H1 (cell line): Measurements from ENCODE around the gene ZBTB20. TPM values are rescaled to one million over a fixed set of nuclear protein-coding genes. Genes with fewer than 3 reads are reported as not detected.

Experiments
- CTCF ChIA-PET: fragments of 300-600 bp; sonication (Branson Sonifier 250); formaldehyde crosslinking; loops from one replicate; lab custom pipeline; 2021; ENCODE audit not compliant: partially characterized antibody; lab: Charles Lee
- POLR2A ChIA-PET: fragments of 300-600 bp; sonication (Branson Sonifier 250); formaldehyde crosslinking; loops from one replicate; lab custom pipeline; 2021; ENCODE audit warnings: inconsistent platforms; ENCODE audit not compliant: partially characterized antibody; lab: Charles Lee
- DNase-seq, 2 experiments: peaks; one replicate each; pipeline versions ENCODE4 v3.0.0 to v3.0.0-alpha.2; 2010 to 2022; ENCODE audit warnings: low spot score in 2 of 2, low read depth in 1 of 2, mixed read lengths in 1 of 2
- FAIRE-seq: peaks from 2 replicates; lab custom pipeline; 2011; peaks lifted over from hg19 to GRCh38; lab: Jason Lieb, UNC
- H2AFZ ChIP-seq: 2 replicates; pipeline ENCODE4 v1.8.1; 2012; ENCODE audit warnings: low read length, inconsistent platforms
- H2AK5ac ChIP-seq: 2 replicates; pipeline ENCODE4 v1.6.1; 2013; ENCODE audit warnings: low read depth, low read length
- H2BK120ac ChIP-seq: replicated peaks from 2 replicates; pipeline ENCODE3; 2013; ENCODE audit warnings: low read depth, low read length, inconsistent platforms
- H2BK12ac ChIP-seq: 2 replicates; pipeline ENCODE4 v1.6.1; 2013; ENCODE audit warnings: low read depth, low read length
- H2BK15ac ChIP-seq: 2 replicates; pipeline ENCODE4 v1.6.1; 2013; ENCODE audit warnings: low read length
- H2BK20ac ChIP-seq: 2 replicates; pipeline ENCODE4 v1.6.1; 2013; ENCODE audit warnings: low read length
- H2BK5ac ChIP-seq: 2 replicates; pipeline ENCODE4 v1.6.1; 2013; ENCODE audit warnings: low read depth, low read length
- H3K14ac ChIP-seq: 2 replicates; pipeline ENCODE4 v1.6.1; 2013; ENCODE audit warnings: inconsistent platforms; ENCODE audit not compliant: insufficient read length
- H3K18ac ChIP-seq: 2 replicates; pipeline ENCODE4 v1.6.1; 2013; ENCODE audit warnings: low read length; ENCODE audit errors: extremely low read depth
- H3K23ac ChIP-seq: 2 replicates; pipeline ENCODE4 v1.6.1; 2013; ENCODE audit warnings: inconsistent platforms; ENCODE audit not compliant: insufficient read length
- H3K23me2 ChIP-seq: 2 replicates; pipeline ENCODE4 v1.6.1; 2013; ENCODE audit warnings: low read depth, low read length
- H3K27ac ChIP-seq: 2 replicates; pipeline ENCODE4 v1.6.1; 2011; ENCODE audit warnings: low read depth, low read length, inconsistent platforms
- H3K27me3 ChIP-seq, 4 experiments: replicated peaks in 1 of 4; 1 replicate in 1 of 4; 2 replicates in 3 of 4; pipeline versions ENCODE4 v1.6.1 to v1.8.1; 2011 to 2013; ENCODE audit warnings: low read length in 3 of 4, mild to moderate bottlenecking in 3 of 4, inconsistent platforms in 2 of 4, mixed read lengths in 2 of 4, moderate library complexity in 1 of 4; ENCODE audit not compliant: control insufficient read depth in 3 of 4, insufficient read depth in 3 of 4; ENCODE audit errors: extremely low read depth in 1 of 4
- H3K36me3 ChIP-seq, 4 experiments: 2 replicates each; pipeline versions ENCODE4 v1.6.1 to v1.8.1; 2011 to 2013; ENCODE audit warnings: mild to moderate bottlenecking in 4 of 4, low read length in 3 of 4, moderate library complexity in 2 of 4, control low read depth in 1 of 4, inconsistent platforms in 1 of 4; ENCODE audit not compliant: insufficient read depth in 4 of 4, control insufficient read depth in 2 of 4
- H3K4ac ChIP-seq: replicated peaks from 2 replicates; pipeline ENCODE3; 2013; ENCODE audit warnings: low read length, low read depth, mixed read lengths, inconsistent platforms; ENCODE audit not compliant: insufficient read length
- H3K4me1 ChIP-seq, 4 experiments: replicated peaks in 1 of 4; 1 replicate in 1 of 4; 2 replicates in 3 of 4; pipeline versions ENCODE4 v1.6.1 to v1.8.1; 2011 to 2013; ENCODE audit warnings: low read length in 3 of 4, inconsistent platforms in 2 of 4, mixed read lengths in 1 of 4; ENCODE audit not compliant: insufficient read depth in 4 of 4, control insufficient read depth in 3 of 4
- H3K4me2 ChIP-seq, 2 experiments: 2 replicates each; pipeline versions ENCODE4 v1.6.1 to v1.8.1; 2011 to 2013; ENCODE audit warnings: low read depth in 2 of 2, low read length in 2 of 2, control low read depth in 1 of 2, inconsistent platforms in 1 of 2, mild to moderate bottlenecking in 1 of 2; ENCODE audit not compliant: insufficient read depth in 1 of 2
- H3K4me3 ChIP-seq, 4 experiments: fragments of 200-600, 300-600 bp in 1 of 4; sonication (generic), shearing (Covaris generic), sonication (Bioruptor Twin) in 1 of 4; 2 replicates each; pipeline versions ENCODE4 v1.5.1 to v1.8.1; 2011 to 2016; ENCODE audit warnings: low read length in 4 of 4, low read depth in 3 of 4, control low read depth in 2 of 4, inconsistent platforms in 2 of 4, mild to moderate bottlenecking in 2 of 4, mixed read lengths in 1 of 4, moderate library complexity in 1 of 4; ENCODE audit not compliant: insufficient read depth in 2 of 4; ENCODE audit errors: extremely low read depth in 1 of 4
- H3K56ac ChIP-seq: replicated peaks from 2 replicates; pipeline ENCODE3; 2013; ENCODE audit warnings: low read depth, mild to moderate bottlenecking, mixed read lengths, low read length, inconsistent platforms; ENCODE audit not compliant: insufficient read length
- H3K79me1 ChIP-seq: 2 replicates; pipeline ENCODE4 v1.6.1; 2013; ENCODE audit warnings: low read depth, low read length, control low read depth
- H3K79me2 ChIP-seq, 2 experiments: 2 replicates each; pipeline versions ENCODE4 v1.6.1 to v1.8.1; 2012 to 2013; ENCODE audit warnings: low read length in 2 of 2, mild to moderate bottlenecking in 2 of 2, inconsistent platforms in 1 of 2; ENCODE audit not compliant: insufficient read depth in 2 of 2, control insufficient read depth in 1 of 2
- H3K9ac ChIP-seq, 4 experiments: replicated peaks in 1 of 4; 1 replicate in 1 of 4; 2 replicates in 3 of 4; pipeline versions ENCODE4 v1.6.1 to v1.8.1; 2011 to 2013; ENCODE audit warnings: low read depth in 3 of 4, low read length in 3 of 4, control low read depth in 2 of 4, mild to moderate bottlenecking in 2 of 4, moderate library complexity in 2 of 4, inconsistent platforms in 1 of 4; ENCODE audit errors: extremely low read depth in 1 of 4
- H3K9me3 ChIP-seq, 2 experiments: 2 replicates each; pipeline versions ENCODE4 v1.6.1 to v1.8.1; 2012 to 2013; ENCODE audit warnings: mild to moderate bottlenecking in 2 of 2, moderate library complexity in 2 of 2, control low read depth in 1 of 2, inconsistent platforms in 1 of 2, low read depth in 1 of 2, low read length in 1 of 2, mixed read lengths in 1 of 2; ENCODE audit not compliant: insufficient read depth in 2 of 2
- H4K20me1 ChIP-seq, 2 experiments: replicated peaks in 1 of 2; 2 replicates each; pipeline versions ENCODE3 to v1.8.1; 2011 to 2013; ENCODE audit warnings: inconsistent platforms in 2 of 2, low read length in 2 of 2, mild to moderate bottlenecking in 1 of 2; ENCODE audit not compliant: insufficient read depth in 2 of 2, control insufficient read depth in 1 of 2
- H4K5ac ChIP-seq: 2 replicates; pipeline ENCODE4 v1.6.1; 2013; ENCODE audit warnings: low read length, low read depth, mixed read lengths, inconsistent platforms; ENCODE audit not compliant: insufficient read length
- H4K8ac ChIP-seq: 2 replicates; pipeline ENCODE4 v1.8.0; 2013; ENCODE audit warnings: mild to moderate bottlenecking, moderate library complexity, low read length, inconsistent platforms; ENCODE audit not compliant: insufficient read depth; ENCODE audit errors: extremely low read depth
- H4K91ac ChIP-seq: replicated peaks from 2 replicates; pipeline ENCODE3; 2013; ENCODE audit warnings: low read length, mixed read lengths, inconsistent platforms; ENCODE audit not compliant: insufficient read length
- HDAC6 ChIP-seq: IDR thresholded peaks from one replicate; pipeline ENCODE4 v1.7.1; 2012; ENCODE audit warnings: low read depth, mild to moderate bottlenecking, inconsistent platforms, low read length, moderate library complexity
- PHF8 ChIP-seq: fragments of 200-600 bp; sonication (generic); conservative IDR thresholded peaks from 2 replicates; pipeline ENCODE4 v1.7.1; 2012; ENCODE audit warnings: low read depth, mild to moderate bottlenecking, inconsistent platforms, low read length, moderate library complexity
- SIN3A ChIP-seq, 2 experiments: IDR thresholded peaks in 1 of 2; conservative IDR thresholded peaks in 1 of 2; 2 replicates each; pipeline ENCODE4 v1.6.1; 2011 to 2012; ENCODE audit warnings: low read length in 2 of 2, improper control_type of control experiment in 1 of 2, low read depth in 1 of 2, mild to moderate bottlenecking in 1 of 2
- SP1 ChIP-seq: IDR thresholded peaks from 2 replicates; pipeline ENCODE4 v1.6.1; 2011; ENCODE audit warnings: low read depth, low read length
- WGBS, 2 experiments: shearing (Covaris generic) in 1 of 2; methylation state at CpG; one replicate each; pipeline versions ENCODE4 v1.1.6 to v1.1.7; 2013 to 2015; ENCODE audit warnings: low lambda C conversion rate in 2 of 2, mixed read lengths in 2 of 2, inconsistent platforms in 1 of 2, low coverage in 1 of 2, missing lambda C conversion rate in 1 of 2; ENCODE audit not compliant: insufficient replicate concordance in 2 of 2, insufficient coverage in 1 of 2, insufficient read length in 1 of 2; ENCODE audit errors: extremely low coverage in 1 of 2, missing lambda C conversion rate in 1 of 2; 5-methylcytosine and 5-hydroxymethylcytosine counted together
- polyA plus RNA-seq, 7 experiments: library from polyadenylated mRNA; depleted of rRNA in 3 of 7; stranded (reverse) in 5 of 7; unstranded in 2 of 7; fragments of >200 nt in 5 of 7; fragments of 200-250 nt in 2 of 7; gene quantifications; 1 replicate in 5 of 7; 2 replicates in 1 of 7; 4 replicates in 1 of 7; pipeline versions ENCODE4 v1.2.1 to v1.2.3, GENCODE V29; 2011 to 2013; ENCODE audit warnings: missing spikeins in 2 of 7, mixed read lengths in 2 of 7
- total RNA-seq: library from RNA; stranded (reverse); fragmentation: NEBNext Ultra II Directional; extraction: Animal tissue kit (Norgen Biotek cat#: 25700); gene quantifications from 2 replicates; pipeline ENCODE4 v1.2.1, GENCODE V29; 2021

Gene ZBTB20
- total and polyA plus RNA-seq, 2 of the 8 experiments (the other 6 are each of a cell fraction or from before 2014, with no cell fraction given), result 0.35 to 1.3 TPM

DNA sequence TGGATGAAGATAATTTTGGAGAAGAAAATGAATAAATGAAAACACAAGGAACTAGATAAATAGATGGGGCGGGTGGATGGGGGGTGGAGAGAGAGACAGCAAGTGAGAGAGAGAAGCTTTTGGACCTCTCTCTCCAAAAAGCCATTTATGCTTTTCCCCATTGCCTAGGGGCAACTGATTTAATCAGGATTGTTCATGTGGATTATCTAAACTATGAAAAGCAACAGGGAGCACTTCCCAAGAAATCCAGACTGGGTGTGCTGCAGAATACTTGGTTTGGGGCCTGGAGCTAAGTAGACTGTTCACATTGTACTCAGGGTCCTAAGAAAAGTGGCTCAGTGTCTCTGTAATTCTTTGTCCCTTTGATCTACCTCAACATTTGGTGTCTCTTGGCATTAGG lies 486.3 kb downstream of the ZBTB20 start:
- H3K23me2 ChIP-seq, result no peaks in the 10 kb centered on the region
- H3K4me1 ChIP-seq, result no peaks in the 10 kb centered on the region
- no peaks in the 10 kb centered on the region for H3K9me3 ChIP-seq
- H3K18ac ChIP-seq, result no peak overlapping the region
- no peak overlapping the region for H2AFZ ChIP-seq
- no peak overlapping the region for H3K56ac ChIP-seq
- no peak overlapping the region for H2BK5ac ChIP-seq
- H4K20me1 ChIP-seq, result no peaks in the 10 kb centered on the region
- H3K14ac ChIP-seq, result no peak overlapping the region
- no peak overlapping the region for H3K4me3 ChIP-seq
- POLR2A ChIA-PET, result no interaction called here
- H2AK5ac ChIP-seq, result no peak overlapping the region
- no peak for FAIRE-seq
- TF ChIP-seq PHF8 (no peak), SP1 (no peak), HDAC6 (no peak), SIN3A (conservative IDR thresholded peaks at IDR 0.05 in 1 of 2, IDR thresholded peaks at IDR 0.05 in 1 of 2; ENCODE audit: low read depth in 1 of 2, low read length in 2 of 2) (no peak)
- no peaks in the 10 kb centered on the region for H3K36me3 ChIP-seq
- WGBS, 2 experiments, result 87 to 100% methylated on average over 1 of the region's 1 CpG
- no peak overlapping the region for H4K91ac ChIP-seq
- no peak overlapping the region for H3K4me2 ChIP-seq
- H3K79me1 ChIP-seq, result no peaks in the 10 kb centered on the region
- H3K79me2 ChIP-seq, result no peaks in the 10 kb centered on the region
- no peak overlapping the region for H2BK20ac ChIP-seq
- H2BK15ac ChIP-seq, result no peak overlapping the region
- H3K23ac ChIP-seq, result no peak overlapping the region
- H3K27ac ChIP-seq, result no peak overlapping the region
- no peak overlapping the region for H2BK120ac ChIP-seq
- no peak overlapping the region for H4K5ac ChIP-seq
- no peak for DNase-seq
- CTCF ChIA-PET, result interaction anchor here (0.8 to 1.3 kb wide), 3 partner anchors 13 to 132 kb away, joined by 3 read pairs; no protein-coding TSS in a partner anchor
- H3K9ac ChIP-seq, result no peak overlapping the region
- no peaks in the 10 kb centered on the region for H3K27me3 ChIP-seq
- H4K8ac ChIP-seq, result no peak overlapping the region
- no peak overlapping the region for H2BK12ac ChIP-seq
- no peak overlapping the region for H3K4ac ChIP-seq
